HG02798 (cell line): Measurements from ENCODE around the gene NLRP11.
"Not testable (repeated sequence)": the region's sequence is repeated elsewhere in the genome, so short reads cannot be mapped to it uniquely, and the experiment has no call there.

Experiments used
- ATAC-seq: cut with Tn5 transposase; IDR thresholded peaks from one replicate; pipeline ENCODE4 v1.9.1; 2021; ENCODE audit warnings: mild to moderate bottlenecking; ENCODE audit not compliant: unreplicated experiment, poor library complexity

The NLRP11 gene

GRCh38 chr19:55781112-55781511 lies 50.7 kb downstream of the NLRP11 start:
- no peak for ATAC-seq

- no peak for ATAC-seq
These were observed 53.5 kb downstream of the NLRP11 start for GRCh38 chr19:55778331-55778730.

GRCh38 chr19:55777528-55777927 lies 54.3 kb downstream of the NLRP11 start:
- no peak for ATAC-seq

- ATAC-seq: not testable (repeated sequence)
These were observed 62.2 kb downstream of the NLRP11 start for GRCh38 chr19:55769632-55770031.

GRCh38 chr19:55768818-55769217 lies 63.0 kb downstream of the NLRP11 start, which contains the start of gene RFPL4AL1:
Gene RFPL4AL1, plus strand, starts transcription at chr19:55769118. Its CDS starts 2,687 bp downstream, at chr19:55771805.
- not testable (repeated sequence) for ATAC-seq

- no peak for ATAC-seq
These were observed 65.3 kb downstream of the NLRP11 start for GRCh38 chr19:55766466-55766865.

GRCh38 chr19:55758797-55759196 lies 73.0 kb downstream of the NLRP11 start, which contains the start of gene RFPL4A:
Gene RFPL4A, plus strand, starts transcription at chr19:55759097. Its CDS starts 2,704 bp downstream, at chr19:55761801.
- not testable (repeated sequence) for ATAC-seq

GRCh38 chr19:55756808-55757207 lies 75.0 kb downstream of the NLRP11 start:
- not testable (repeated sequence) for ATAC-seq

- ATAC-seq: no peak
These were observed 78.4 kb downstream of the NLRP11 start for GRCh38 chr19:55753401-55753800.

GRCh38 chr19:55750715-55751114 lies 81.1 kb downstream of the NLRP11 start:
- ATAC-seq: no peak

- ATAC-seq: no peak
These were observed 93.5 kb downstream of the NLRP11 start, which contains the start of gene NLRP9 for GRCh38 chr19:55738302-55738701. Gene NLRP9, minus strand, starts transcription at chr19:55738402. Its CDS starts 28 bp downstream, at chr19:55738374.
